ENCODE data around the gene UPK1A.

- TF ChIP-seq CTCF (conservative IDR thresholded peaks at IDR 0.05; ENCODE audit: low read length), result no peak
- no peak for TF ChIP-seq EZH2phosphoT487 (IDR thresholded peaks at IDR 0.05; ENCODE audit: borderline replicate concordance, low read depth, low read length)
These were observed 46.5 kb downstream of the UPK1A start for GRCh38 chr19:35712567-35713505.
